Neural progenitor cell (in vitro differentiated cells): ENCODE data around the gene TNS3. TPM values are rescaled to one million over a fixed set of nuclear protein-coding genes. Genes with fewer than 3 reads are reported as not detected.

Experiments
- DNase-seq: peaks from one replicate; pipeline ENCODE4 v3.0.0-alpha.2; 2016; ENCODE audit warnings: low spot score
- H2AFZ ChIP-seq: fragments of 200-600 bp; sonication (generic); replicated peaks from 2 replicates; pipeline ENCODE4 v1.6.1; 2016; ENCODE audit warnings: antibody characterized with exemption
- H3F3A ChIP-seq: fragments of 200-600 bp; sonication (generic); 2 replicates; pipeline ENCODE4 v1.6.1; 2016; ENCODE audit warnings: antibody characterized with exemption, low read depth
- H3K27ac ChIP-seq: fragments of 200-600 bp; sonication (generic); 2 replicates; pipeline ENCODE4 v1.5.1; 2016; ENCODE audit warnings: mild to moderate bottlenecking
- H3K27me3 ChIP-seq: fragments of 200-600 bp; sonication (generic); 2 replicates; pipeline ENCODE4 v1.6.1; 2016; ENCODE audit warnings: mild to moderate bottlenecking, moderate library complexity
- H3K36me3 ChIP-seq: fragments of 200-600 bp; sonication (generic); 2 replicates; pipeline ENCODE4 v1.5.1; 2016
- H3K4me1 ChIP-seq: fragments of 200-600 bp; sonication (generic); 2 replicates; pipeline ENCODE4 v1.6.1; 2016; ENCODE audit warnings: mixed run types
- H3K4me2 ChIP-seq: fragments of 200-600 bp; sonication (generic); 2 replicates; pipeline ENCODE4 v1.6.1; 2016
- H3K4me3 ChIP-seq: fragments of 200-600 bp; sonication (generic); 2 replicates; pipeline ENCODE4 v1.5.1; 2016
- H3K79me2 ChIP-seq: fragments of 200-600 bp; sonication (generic); 2 replicates; pipeline ENCODE4 v1.6.1; 2016; ENCODE audit warnings: low read depth
- H3K9ac ChIP-seq: fragments of 200-600 bp; sonication (generic); 2 replicates; pipeline ENCODE4 v1.6.1; 2016
- H3K9me3 ChIP-seq: fragments of 200-600 bp; sonication (generic); 2 replicates; pipeline ENCODE4 v1.5.1; 2016; ENCODE audit warnings: low read depth
- H4K20me1 ChIP-seq: fragments of 200-600 bp; sonication (generic); 2 replicates; pipeline ENCODE4 v1.6.1; 2016; ENCODE audit warnings: low read depth
- H3K27ac Mint-ChIP-seq: 3 replicates; pipeline ENCODE4 v1.8.0; 2021; ENCODE audit warnings: mixed read lengths
- H3K27me3 Mint-ChIP-seq: 2 replicates; pipeline ENCODE4 v1.8.0; 2022; ENCODE audit warnings: low read depth, mild to moderate bottlenecking, inconsistent platforms, moderate library complexity, mixed read lengths; ENCODE audit not compliant: insufficient read depth
- H3K36me3 Mint-ChIP-seq: 3 replicates; pipeline ENCODE4 v1.8.0; 2021; ENCODE audit warnings: mixed read lengths
- H3K4me1 Mint-ChIP-seq: 3 replicates; pipeline ENCODE4 v1.8.0; 2021; ENCODE audit warnings: mixed read lengths
- H3K4me3 Mint-ChIP-seq: 3 replicates; pipeline ENCODE4 v1.8.0; 2021; ENCODE audit warnings: mild to moderate bottlenecking, moderate library complexity, mixed read lengths
- H3K9me3 Mint-ChIP-seq: 3 replicates; pipeline ENCODE4 v1.8.0; 2020; ENCODE audit warnings: mixed read lengths
- CTCF ChIP-seq: fragments of 200-600 bp; sonication (generic); IDR thresholded peaks from 2 replicates; pipeline ENCODE4 v1.5.1; 2017; ENCODE audit warnings: antibody characterized with exemption, mild to moderate bottlenecking
- EZH2 ChIP-seq: fragments of 200-600 bp; sonication (generic); IDR thresholded peaks from 2 replicates; pipeline ENCODE4 v1.6.1; 2017; ENCODE audit warnings: antibody characterized with exemption, mild to moderate bottlenecking, moderate library complexity
- EZH2phosphoT487 ChIP-seq: fragments of 200-600 bp; sonication (generic); IDR thresholded peaks from 2 replicates; pipeline ENCODE4 v1.6.1; 2017; ENCODE audit warnings: antibody characterized with exemption
- total RNA-seq: library from RNA; depleted of rRNA; stranded (reverse); fragments of >200 nt; gene quantifications from 2 replicates; pipeline ENCODE4 v1.2.3, GENCODE V29; 2015; ENCODE audit warnings: low replicate concordance

Gene TNS3
- total RNA-seq, 1 donor from 2014 or later: 15.0 TPM

- Histone ChIP-seq H2AFZ (no peak overlapping the region), H3F3A (no peaks in the 10 kb centered on the region), H3K27me3 (no peaks in the 10 kb centered on the region), H3K4me2 (no peak overlapping the region), H3K79me2 (no peaks in the 10 kb centered on the region), H3K27ac (no peak overlapping the region), H3K9ac (no peak overlapping the region), H3K9me3 (no peaks in the 10 kb centered on the region), H3K4me1 (no peaks in the 10 kb centered on the region), H4K20me1 (no peaks in the 10 kb centered on the region), H3K4me3 (no peak overlapping the region), H3K36me3 (no peaks in the 10 kb centered on the region)
- H3K9me3 Mint-ChIP-seq: no peaks in the 10 kb centered on the region
- TF ChIP-seq CTCF: no peak
- no peak for TF ChIP-seq EZH2phosphoT487
- TF ChIP-seq EZH2: no peak
- H3K36me3 Mint-ChIP-seq: peaks cover 25% of the 10 kb centered on the region
- no peak overlapping the region for H3K27ac Mint-ChIP-seq
- DNase-seq: no peak
- H3K4me3 Mint-ChIP-seq: no peak overlapping the region
- H3K27me3 Mint-ChIP-seq: no peaks in the 10 kb centered on the region
- H3K4me1 Mint-ChIP-seq: no peaks in the 10 kb centered on the region
These were observed 293.9 kb downstream of the TNS3 start for GRCh38 chr7:47288060-47288459.

GRCh38 chr7:47285860-47286491 lies 295.9 kb downstream of the TNS3 start:
- H3K9me3 Mint-ChIP-seq: no peaks in the 10 kb centered on the region
- H2AFZ ChIP-seq: no peak overlapping the region
- no peaks in the 10 kb centered on the region for H3F3A ChIP-seq
- no peak overlapping the region for H3K4me3 Mint-ChIP-seq
- no peaks in the 10 kb centered on the region for H3K27me3 ChIP-seq
- TF ChIP-seq EZH2 (no peak), EZH2phosphoT487 (no peak), CTCF (no peak)
- H3K9me3 ChIP-seq: no peaks in the 10 kb centered on the region
- H3K27ac Mint-ChIP-seq: no peak overlapping the region
- no peaks in the 10 kb centered on the region for H3K27me3 Mint-ChIP-seq
- no peaks in the 10 kb centered on the region for H3K4me1 Mint-ChIP-seq
- peaks cover 15% of the 10 kb centered on the region for H3K36me3 Mint-ChIP-seq
- H4K20me1 ChIP-seq: no peaks in the 10 kb centered on the region
- no peak overlapping the region for H3K4me2 ChIP-seq
- no peak overlapping the region for H3K27ac ChIP-seq
- DNase-seq: no peak
- H3K4me1 ChIP-seq: no peaks in the 10 kb centered on the region
- H3K79me2 ChIP-seq: no peaks in the 10 kb centered on the region
- no peak overlapping the region for H3K9ac ChIP-seq
- no peaks in the 10 kb centered on the region for H3K36me3 ChIP-seq
- H3K4me3 ChIP-seq: no peak overlapping the region

- no peaks in the 10 kb centered on the region for H3K4me1 Mint-ChIP-seq
- H3K36me3 Mint-ChIP-seq: peaks cover 16% of the 10 kb centered on the region
- Histone ChIP-seq H2AFZ (no peak overlapping the region), H3K36me3 (no peaks in the 10 kb centered on the region), H3K9me3 (no peaks in the 10 kb centered on the region), H3K9ac (no peak overlapping the region), H4K20me1 (no peaks in the 10 kb centered on the region), H3F3A (no peaks in the 10 kb centered on the region), H3K4me1 (no peaks in the 10 kb centered on the region), H3K4me2 (no peak overlapping the region), H3K4me3 (no peak overlapping the region), H3K27me3 (no peaks in the 10 kb centered on the region), H3K27ac (no peak overlapping the region), H3K79me2 (no peaks in the 10 kb centered on the region)
- H3K27me3 Mint-ChIP-seq: no peaks in the 10 kb centered on the region
- TF ChIP-seq EZH2phosphoT487 (no peak), CTCF (no peak), EZH2 (no peak)
- no peak overlapping the region for H3K4me3 Mint-ChIP-seq
- H3K27ac Mint-ChIP-seq: no peak overlapping the region
- no peak for DNase-seq
- no peaks in the 10 kb centered on the region for H3K9me3 Mint-ChIP-seq
These were observed 296.9 kb downstream of the TNS3 start for GRCh38 chr7:47284691-47285635.
